HTERT RPE-1 (cell line): ENCODE data around the gene SYTL2.

Source experiments
- in situ Hi-C: fragments of 300-500 bp; cut with MboI; formaldehyde crosslinking; loops from 4 replicates; pipeline ENCODE4 v1.14.3; 2020; ENCODE audit warnings: low sequenced_read_pairs

SYTL2 gene

DNA sequence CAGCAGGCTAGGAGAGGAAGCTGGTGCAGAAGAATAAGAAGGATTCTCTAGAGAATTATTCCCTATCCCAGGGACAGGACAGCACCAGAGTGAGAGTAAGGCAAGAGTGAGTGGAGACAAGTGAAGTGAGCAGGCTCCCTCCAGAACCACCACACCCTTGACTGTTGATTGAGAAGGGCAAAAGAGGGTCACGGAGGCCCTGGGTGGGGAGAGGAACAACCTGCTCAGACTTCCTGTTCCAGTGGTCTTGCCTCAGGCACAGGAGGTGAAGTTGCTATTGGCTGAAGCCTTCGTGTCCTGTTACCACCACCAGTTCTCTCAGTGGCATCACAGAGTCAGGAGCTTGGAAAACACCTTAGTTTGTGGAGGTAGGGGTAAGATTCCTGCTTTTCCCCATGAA is 73.2 kb downstream of the SYTL2 start:
- in situ Hi-C loops, result no loop called here

- in situ Hi-C loops, result no loop called here
Measured at GRCh38 chr11:85735876-85736460, 75.0 kb downstream of the SYTL2 start.

- in situ Hi-C loops, result no loop called here
Measured at GRCh38 chr11:85732965-85733364, 78.0 kb downstream of the SYTL2 start.

DNA sequence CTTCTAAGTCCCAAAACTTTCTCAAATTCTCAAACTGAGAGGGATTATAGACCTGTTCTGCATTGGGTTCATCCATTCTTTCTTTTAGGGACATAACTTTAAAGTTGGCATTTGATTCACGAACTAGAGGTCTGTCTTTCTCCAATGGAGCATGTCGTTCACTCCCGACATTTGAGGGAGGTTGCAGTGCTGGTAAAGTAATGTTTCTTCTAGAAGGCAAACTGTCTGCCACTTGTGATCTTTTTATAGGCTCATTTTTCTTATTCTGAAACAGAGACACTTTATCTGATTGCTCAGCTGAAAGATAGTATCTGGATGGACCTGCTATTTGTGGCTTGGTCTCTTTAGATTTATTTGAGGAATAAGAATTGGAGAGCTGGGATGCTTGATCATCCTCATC is 84.6 kb downstream of the SYTL2 start:
- in situ Hi-C loops, result no loop called here

- in situ Hi-C loops, result no loop called here
Measured at GRCh38 chr11:85725510-85726258, 85.3 kb downstream of the SYTL2 start.

- in situ Hi-C loops, result no loop called here
Measured at GRCh38 chr11:85724748-85725465, 86.0 kb downstream of the SYTL2 start.

DNA sequence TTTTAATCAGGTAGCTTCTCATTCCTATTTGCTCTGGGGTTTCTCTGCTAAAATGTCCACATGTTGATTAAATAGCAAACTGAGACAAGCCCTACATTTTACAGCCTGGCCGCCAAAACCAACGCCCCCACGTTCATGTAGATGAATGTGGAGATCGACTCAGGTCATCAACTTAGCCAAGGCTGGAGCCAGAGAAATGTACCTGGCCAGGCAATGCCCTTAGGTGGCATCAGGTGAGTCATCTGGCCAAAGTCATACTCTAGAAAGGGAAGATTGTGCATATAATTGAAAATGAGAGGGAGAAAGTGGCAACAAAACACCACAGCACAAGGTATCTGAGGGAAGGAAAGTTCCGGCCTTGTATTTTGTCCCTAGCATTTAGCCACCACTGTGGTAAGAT is 87.9 kb downstream of the SYTL2 start:
- in situ Hi-C loops, result no loop called here

DNA sequence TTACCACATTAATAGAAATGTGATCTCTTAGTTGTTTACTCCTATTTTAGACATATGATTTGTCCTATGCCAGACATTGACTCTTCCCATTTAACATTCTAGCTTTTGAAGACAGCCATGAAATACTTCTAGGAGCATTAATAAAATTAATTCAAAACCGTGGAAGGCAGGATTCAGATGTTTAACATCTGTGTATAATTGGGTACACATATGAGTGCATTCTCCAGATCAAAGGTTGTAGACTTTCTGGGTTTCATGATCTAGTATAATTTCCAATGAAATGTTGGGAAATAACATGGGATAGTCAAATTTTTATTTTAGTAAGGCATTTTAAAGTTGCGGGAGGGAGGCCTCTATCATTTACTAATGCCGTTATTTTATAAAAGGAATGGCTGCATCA is 89.8 kb downstream of the SYTL2 start:
- in situ Hi-C loops, result no loop called here

GRCh38 chr11:85718991-85719807 is 91.7 kb downstream of the SYTL2 start:
- in situ Hi-C loops, result no loop called here

DNA sequence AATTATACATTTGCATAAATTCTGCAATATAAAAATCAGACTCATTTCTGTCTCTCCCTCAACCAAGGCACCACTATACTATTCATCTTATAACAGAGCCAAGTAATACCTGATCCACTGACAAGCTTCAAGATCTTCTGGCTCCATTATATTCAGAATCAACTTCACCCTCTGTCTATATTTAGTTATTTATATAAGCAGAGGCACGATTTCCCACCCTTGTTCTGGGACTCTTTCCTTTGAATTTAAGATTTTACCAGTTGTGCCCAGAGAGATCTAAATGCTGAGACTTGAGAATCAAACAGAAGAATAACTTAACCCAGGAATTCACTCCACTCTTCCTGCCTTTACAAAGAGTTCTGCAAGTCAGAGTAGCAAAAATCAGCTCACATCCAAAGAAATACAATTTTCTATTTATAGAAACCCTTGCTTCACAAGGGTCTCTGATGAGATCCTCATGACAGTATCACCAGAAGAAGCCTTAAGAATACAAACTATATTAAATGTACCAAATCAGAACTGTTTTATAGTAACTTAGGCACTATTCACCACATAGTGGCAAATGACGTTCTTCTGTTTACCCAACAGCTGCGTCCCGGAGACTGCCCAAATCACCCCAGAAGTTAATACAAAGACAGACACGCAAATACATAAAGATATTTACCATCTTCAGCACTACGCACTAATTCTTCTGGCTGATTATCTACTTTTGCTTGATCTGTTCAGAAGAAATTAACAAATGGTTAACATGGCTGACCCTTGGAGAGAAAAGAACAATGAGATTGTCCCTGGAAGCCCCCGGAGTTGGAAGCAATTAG is 92.6 kb downstream of the SYTL2 start:
- in situ Hi-C loops, result no loop called here

DNA sequence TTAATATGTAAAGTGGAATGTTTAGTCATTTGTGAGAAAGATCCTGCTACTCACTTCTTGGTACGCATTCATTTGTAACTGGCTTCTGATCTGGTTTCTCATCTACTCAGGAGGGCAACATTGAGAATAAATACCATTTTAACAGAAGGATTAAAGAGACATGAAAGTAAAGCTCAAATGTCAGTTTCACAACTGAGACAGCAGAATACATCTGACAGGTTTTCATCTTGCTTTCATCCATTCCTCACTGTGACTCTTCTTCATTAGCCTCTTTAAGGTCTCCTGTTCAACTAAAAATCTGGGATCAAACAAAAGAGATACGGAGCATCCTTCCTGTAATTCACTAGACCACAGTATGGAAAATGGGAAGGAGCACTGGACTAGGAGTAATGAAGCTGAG is 93.5 kb downstream of the SYTL2 start:
- in situ Hi-C loops, result no loop called here

DNA sequence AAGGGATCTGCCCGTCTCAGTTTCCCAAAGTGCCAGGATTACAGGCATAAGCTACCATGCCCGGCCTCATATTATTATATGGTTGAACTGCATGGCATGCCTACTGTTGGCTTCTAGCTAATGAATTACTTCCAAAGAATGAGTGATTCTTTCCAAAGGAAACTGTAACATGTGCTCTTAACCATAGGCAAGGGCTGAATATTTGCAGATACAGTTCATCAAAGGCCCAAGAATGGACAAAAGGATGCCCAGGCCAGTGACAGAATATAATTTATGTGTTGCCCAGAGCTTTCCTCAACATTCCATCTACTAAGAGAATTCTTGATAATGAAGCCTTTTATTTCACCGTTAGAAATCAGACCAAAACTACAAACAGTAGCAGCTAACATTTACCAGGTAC is 98.0 kb downstream of the SYTL2 start:
- in situ Hi-C loops, result no loop called here

- in situ Hi-C loops, result no loop called here
Measured at GRCh38 chr11:85710917-85711316, 100.0 kb downstream of the SYTL2 start.

DNA sequence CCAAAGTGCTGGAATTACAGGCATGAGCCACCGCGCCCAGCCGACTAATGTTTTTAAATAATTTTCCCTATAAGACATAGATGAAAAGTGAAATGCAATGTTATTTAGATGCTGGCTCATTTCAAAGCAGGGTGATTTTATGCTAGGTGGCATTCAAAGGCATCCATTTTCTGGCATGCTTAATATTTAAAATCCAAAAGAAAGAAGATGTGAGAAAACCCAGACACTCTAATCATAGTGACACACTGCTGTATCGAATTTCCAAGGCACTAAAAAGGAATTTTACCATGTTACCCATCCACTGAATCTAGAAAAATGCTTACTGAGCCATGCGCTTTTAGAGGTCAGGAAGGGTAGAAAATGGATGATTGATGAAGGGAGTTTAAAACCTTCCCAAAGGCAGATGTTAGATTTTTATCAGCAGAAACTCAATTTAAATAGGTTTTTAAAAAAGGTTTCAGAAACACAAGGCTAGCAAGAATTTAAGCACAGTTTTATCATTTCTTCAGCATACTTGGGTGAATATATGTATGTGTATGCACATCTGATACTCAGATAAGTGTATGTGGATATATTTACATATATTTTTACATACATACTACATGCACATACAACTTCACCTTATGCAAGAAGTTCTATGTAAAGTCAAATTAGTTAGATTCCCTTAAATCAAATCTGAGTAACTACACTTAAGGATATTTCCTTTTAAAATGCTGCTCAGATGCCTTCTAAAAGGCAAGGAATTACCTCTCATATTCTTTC is 100.8 kb downstream of the SYTL2 start:
- in situ Hi-C loops, result no loop called here

- in situ Hi-C loops, result no loop called here
Measured at GRCh38 chr11:85705800-85706199, 105.1 kb downstream of the SYTL2 start.

DNA sequence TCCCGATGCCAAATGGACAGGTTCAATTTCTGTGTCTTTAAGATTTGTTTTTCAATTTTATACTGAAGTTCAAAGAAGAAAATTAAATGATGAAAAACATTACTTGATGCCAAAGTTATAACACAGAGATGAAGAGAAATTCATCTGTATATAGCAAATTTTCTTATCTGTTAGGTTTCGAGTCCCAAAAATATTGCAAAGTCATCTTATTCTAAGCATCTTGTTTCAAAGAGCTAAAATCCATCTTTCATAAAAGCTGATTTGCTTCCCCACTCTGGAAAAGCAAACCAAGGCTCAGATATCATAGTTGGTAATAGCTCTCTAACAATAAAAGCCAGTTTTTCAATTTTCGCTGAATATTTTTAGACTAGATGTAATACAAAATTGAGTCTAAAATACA is 106.0 kb downstream of the SYTL2 start:
- in situ Hi-C loops, result no loop called here

DNA sequence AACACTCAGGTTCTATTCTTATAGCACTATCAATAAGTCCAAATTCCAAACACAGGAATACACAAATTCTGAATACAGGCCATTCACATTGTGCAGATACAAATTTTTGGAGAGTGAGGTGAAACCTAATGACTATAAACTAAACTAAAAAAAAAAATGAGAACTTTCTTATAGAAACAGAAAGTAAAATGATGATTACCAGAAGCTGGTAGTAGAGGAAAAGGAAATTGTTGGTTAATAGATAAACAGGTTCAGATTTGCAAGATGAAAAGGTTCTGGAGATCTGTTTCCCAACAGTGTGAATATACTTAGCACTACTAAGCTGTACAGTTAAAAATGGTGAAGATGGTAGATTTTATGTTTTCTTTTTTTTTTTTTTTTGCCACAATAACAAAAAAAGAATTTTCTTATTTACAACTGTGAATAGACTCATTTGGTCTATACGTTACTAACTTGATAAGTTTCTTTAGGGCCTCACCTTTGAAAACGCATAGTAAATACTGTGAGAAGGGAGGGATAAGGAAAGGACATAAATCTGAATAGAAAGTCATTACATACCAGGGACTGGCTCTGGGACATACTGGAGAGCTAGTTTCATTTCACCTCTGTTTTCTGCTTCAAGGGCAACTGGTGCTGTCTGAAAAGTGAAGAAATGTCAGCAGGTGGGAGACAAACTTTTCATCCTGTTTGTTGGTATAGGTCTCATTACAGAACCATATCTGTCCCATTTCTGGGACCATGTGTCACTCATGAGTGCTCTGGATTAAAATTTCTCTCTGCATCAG is 110.8 kb downstream of the SYTL2 start:
- in situ Hi-C loops, result no loop called here

GRCh38 chr11:85698195-85698594 is 112.7 kb downstream of the SYTL2 start:
- in situ Hi-C loops, result no loop called here

DNA sequence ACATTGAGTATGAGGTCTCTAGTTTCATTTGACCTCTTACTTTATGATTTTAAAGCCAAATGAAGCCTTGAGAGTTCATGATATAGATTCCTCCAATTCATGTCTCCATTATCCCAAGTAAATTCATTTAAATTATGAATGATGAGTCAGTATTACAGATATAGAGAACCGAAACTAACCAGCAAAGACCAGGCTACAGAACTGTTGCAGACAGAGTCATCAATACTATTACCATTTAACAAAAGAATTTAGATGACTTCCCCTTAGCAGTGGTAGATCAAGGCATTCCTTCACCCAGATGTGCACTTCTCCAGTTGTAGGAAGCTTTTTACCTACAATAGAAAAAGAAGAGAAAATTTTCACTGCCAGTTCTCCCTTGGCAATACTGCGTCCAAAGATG is 113.2 kb downstream of the SYTL2 start:
- in situ Hi-C loops, result no loop called here
